IMR-90 (cell line): ENCODE measurements around the gene TEKT1.
"Not testable (repeated sequence)": the region's sequence is repeated elsewhere in the genome, so short reads cannot be mapped to it uniquely, and the experiment has no call there.

Source experiments
- BHLHE40 ChIP-seq: fragments of 150-350 bp; IDR thresholded peaks from 2 replicates; pipeline ENCODE4 v1.6.1; 2016; ENCODE audit warnings: mild to moderate bottlenecking, low read depth, low read length
- CEBPB ChIP-seq: IDR thresholded peaks from 2 replicates; pipeline ENCODE4 v1.6.1; 2012; ENCODE audit warnings: low read depth, low read length, improper control_type of control experiment
- CHD1 ChIP-seq: IDR thresholded peaks from 2 replicates; pipeline ENCODE4 v1.6.1; 2012; ENCODE audit warnings: low read depth, low read length, improper control_type of control experiment
- CTCF ChIP-seq: conservative IDR thresholded peaks from 2 replicates; pipeline ENCODE4 v1.5.1; 2012; ENCODE audit warnings: mild to moderate bottlenecking, low read depth, low read length, improper control_type of control experiment
- FOS ChIP-seq: fragments of 150-350 bp; IDR thresholded peaks from 2 replicates; pipeline ENCODE4 v1.6.1; 2016; ENCODE audit warnings: low read depth, low read length
- MAFK ChIP-seq: IDR thresholded peaks from 2 replicates; pipeline ENCODE4 v1.6.1; 2012; ENCODE audit warnings: low read depth, low read length, improper control_type of control experiment
- MAZ ChIP-seq: IDR thresholded peaks from 2 replicates; pipeline ENCODE4 v1.6.1; 2012; ENCODE audit warnings: low read depth, mild to moderate bottlenecking, low read length, improper control_type of control experiment, moderate library complexity, borderline replicate concordance
- MXI1 ChIP-seq: IDR thresholded peaks from 2 replicates; pipeline ENCODE4 v1.6.1; 2012; ENCODE audit warnings: low read depth, mild to moderate bottlenecking, low read length, moderate library complexity, borderline replicate concordance
- POLR2A ChIP-seq: IDR thresholded peaks from 2 replicates; pipeline ENCODE4 v1.6.1; 2012; ENCODE audit warnings: mild to moderate bottlenecking, low read depth, low read length
- RAD21 ChIP-seq: IDR thresholded peaks from 2 replicates; pipeline ENCODE4 v1.6.1; 2012; ENCODE audit warnings: low read length, improper control_type of control experiment
- RCOR1 ChIP-seq: IDR thresholded peaks from 2 replicates; pipeline ENCODE4 v1.6.1; 2012; ENCODE audit warnings: mild to moderate bottlenecking, low read length, improper control_type of control experiment; ENCODE audit not compliant: insufficient replicate concordance
- RFX5 ChIP-seq: IDR thresholded peaks from 2 replicates; pipeline ENCODE4 v1.8.0; 2012; ENCODE audit warnings: low read depth, mild to moderate bottlenecking, low read length, moderate library complexity
- TF ChIP-seq, protein P1 (sequence below): fragments of 150-350 bp; IDR thresholded peaks from 2 replicates; pipeline ENCODE4 v1.6.1; 2016; ENCODE audit warnings: low read depth, mild to moderate bottlenecking, low read length, moderate library complexity, borderline replicate concordance
- TF ChIP-seq, protein P2 (sequence below): fragments of 150-350 bp; IDR thresholded peaks from 2 replicates; pipeline ENCODE4 v1.6.1; 2017; ENCODE audit warnings: mild to moderate bottlenecking, antibody characterized with exemption, low read length, low read depth

GRCh38 chr17:6841769-6842168, 10.2 kb upstream of the TEKT1 start:
- not testable (repeated sequence) for TF ChIP-seq CTCF, POLR2A, CHD1, RFX5, MXI1, BHLHE40, RAD21, CEBPB, MAZ, MAFK, RCOR1, FOS
- TF ChIP-seq, protein P1, sequence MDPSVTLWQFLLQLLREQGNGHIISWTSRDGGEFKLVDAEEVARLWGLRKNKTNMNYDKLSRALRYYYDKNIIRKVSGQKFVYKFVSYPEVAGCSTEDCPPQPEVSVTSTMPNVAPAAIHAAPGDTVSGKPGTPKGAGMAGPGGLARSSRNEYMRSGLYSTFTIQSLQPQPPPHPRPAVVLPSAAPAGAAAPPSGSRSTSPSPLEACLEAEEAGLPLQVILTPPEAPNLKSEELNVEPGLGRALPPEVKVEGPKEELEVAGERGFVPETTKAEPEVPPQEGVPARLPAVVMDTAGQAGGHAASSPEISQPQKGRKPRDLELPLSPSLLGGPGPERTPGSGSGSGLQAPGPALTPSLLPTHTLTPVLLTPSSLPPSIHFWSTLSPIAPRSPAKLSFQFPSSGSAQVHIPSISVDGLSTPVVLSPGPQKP: not testable (repeated sequence)
- TF ChIP-seq, protein P2, sequence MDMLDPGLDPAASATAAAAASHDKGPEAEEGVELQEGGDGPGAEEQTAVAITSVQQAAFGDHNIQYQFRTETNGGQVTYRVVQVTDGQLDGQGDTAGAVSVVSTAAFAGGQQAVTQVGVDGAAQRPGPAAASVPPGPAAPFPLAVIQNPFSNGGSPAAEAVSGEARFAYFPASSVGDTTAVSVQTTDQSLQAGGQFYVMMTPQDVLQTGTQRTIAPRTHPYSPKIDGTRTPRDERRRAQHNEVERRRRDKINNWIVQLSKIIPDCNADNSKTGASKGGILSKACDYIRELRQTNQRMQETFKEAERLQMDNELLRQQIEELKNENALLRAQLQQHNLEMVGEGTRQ: not testable (repeated sequence)
